Tibial nerve (tissue), 3 donors: ENCODE data around the gene FLNC.

Source experiments
- CTCF ChIP-seq, 5 experiments: fragments of 200-600 bp in 3 of 5; fragments of 450-650 bp in 2 of 5; sonication (generic) in 3 of 5; IDR thresholded peaks; one replicate each; pipeline ENCODE4 v1.5.1; 2016 to 2019; ENCODE audit warnings: antibody characterized with exemption in 5 of 5, mild to moderate bottlenecking in 3 of 5, moderate library complexity in 2 of 5
- POLR2A ChIP-seq, 2 donors: fragments of 450-650 bp; IDR thresholded peaks; one replicate each; pipeline ENCODE4 v1.6.1; 2017; ENCODE audit warnings: antibody characterized with exemption in 2 of 2, mild to moderate bottlenecking in 2 of 2, moderate library complexity in 2 of 2

GRCh38 chr7:128900237-128900636 lies 70.0 kb downstream of the FLNC start:
- no peak for TF ChIP-seq CTCF (IDR thresholded peaks at IDR 0.05)
- TF ChIP-seq POLR2A (IDR thresholded peaks at IDR 0.05), result no peak
